K562 (cell line): Measurements from ENCODE around the gene HSPA1B. TPM values are rescaled to one million over a fixed set of nuclear protein-coding genes. Genes with fewer than 3 reads are reported as not detected.
A peak's percentile ranks its signal among the peaks of the same experiment; 100 is the strongest.

ENCODE experiments used
- ARHGAP35 ChIP-seq: fragments of 450-650 bp; IDR thresholded peaks from 2 replicates; pipeline ENCODE4 v1.6.1; 2018; ENCODE audit not compliant: partially characterized antibody
- ARNT ChIP-seq, 2 experiments: fragments of 450-650 bp; IDR thresholded peaks; 2 replicates each; pipeline ENCODE4 v1.6.1; 2016; ENCODE audit warnings: mild to moderate bottlenecking in 1 of 2
- BACH1 ChIP-seq: fragments of 200-800 bp; sonication (Bioruptor generic); IDR thresholded peaks from 2 replicates; pipeline ENCODE4 v1.6.1; 2016; ENCODE audit warnings: missing genetic modification characterization, missing compliant biosample characterization
- BCOR ChIP-seq: fragments of 450-650 bp; IDR thresholded peaks from 2 replicates; pipeline ENCODE4 v1.6.1; 2016
- CC2D1A ChIP-seq: fragments of 450-650 bp; IDR thresholded peaks from 2 replicates; pipeline ENCODE4 v1.6.1; 2017; ENCODE audit warnings: mild to moderate bottlenecking
- CEBPB ChIP-seq: fragments of 450-650 bp; IDR thresholded peaks from 2 replicates; pipeline ENCODE4 v1.6.1; 2016; ENCODE audit warnings: missing genetic modification characterization, missing compliant biosample characterization
- CREM ChIP-seq: IDR thresholded peaks from 2 replicates; pipeline ENCODE4 v1.6.1; 2014; ENCODE audit warnings: antibody characterized with exemption, low read depth
- CTBP1 ChIP-seq: fragments of 450-650 bp; IDR thresholded peaks from 2 replicates; pipeline ENCODE4 v1.6.1; 2016; ENCODE audit warnings: borderline replicate concordance
- FUS ChIP-seq: fragments of 200-400 bp; formaldehyde crosslinking; optimal IDR thresholded peaks from 2 replicates; pipeline ENCODE3; 2017; ENCODE audit warnings: low read depth, low read length
- HNRNPH1 ChIP-seq: fragments of 200-400 bp; formaldehyde crosslinking; optimal IDR thresholded peaks from 2 replicates; pipeline ENCODE3; 2017; ENCODE audit warnings: low read depth, mild to moderate bottlenecking, low read length, moderate library complexity
- KAT2B ChIP-seq: IDR thresholded peaks from one replicate; pipeline ENCODE4 v1.6.1; 2012; ENCODE audit warnings: low read depth, mild to moderate bottlenecking, control low read depth, inconsistent platforms, low read length, moderate library complexity
- KAT7 ChIP-seq: sonication (generic); formaldehyde crosslinking; IDR thresholded peaks from 2 replicates; pipeline ENCODE4 v1.8.0; 2022; ENCODE audit warnings: missing genetic modification reagents, mild to moderate bottlenecking, borderline replicate concordance
- MBD1 ChIP-seq: fragments of 250-450 bp; sonication (Bioruptor Pico); IDR thresholded peaks from 2 replicates; pipeline ENCODE4 v1.8.0; 2022; ENCODE audit warnings: inconsistent platforms
- MIER1 ChIP-seq: fragments of 450-650 bp; IDR thresholded peaks from 2 replicates; pipeline ENCODE4 v1.6.1; 2016; ENCODE audit warnings: antibody characterized with exemption, mild to moderate bottlenecking, low read depth
- NFIC ChIP-seq: fragments of 450-650 bp; IDR thresholded peaks from 2 replicates; pipeline ENCODE4 v1.6.1; 2017; ENCODE audit warnings: mild to moderate bottlenecking, inconsistent platforms
- OTX1 ChIP-seq: fragments of 450-650 bp; formaldehyde crosslinking; IDR thresholded peaks from 2 replicates; pipeline ENCODE4 v1.4.0; 2022; ENCODE audit warnings: mild to moderate bottlenecking
- SIN3A ChIP-seq, 2 experiments: fragments of 150-350 bp in 1 of 2; IDR thresholded peaks; 2 replicates each; pipeline ENCODE4 v1.6.1; 2011 to 2016; ENCODE audit warnings: borderline replicate concordance in 2 of 2, low read depth in 2 of 2, low read length in 2 of 2, mild to moderate bottlenecking in 2 of 2, moderate library complexity in 2 of 2; ENCODE audit not compliant: control insufficient read depth in 1 of 2
- TAF1 ChIP-seq: IDR thresholded peaks from 2 replicates; pipeline ENCODE4 v1.6.1; 2011; ENCODE audit warnings: mild to moderate bottlenecking, low read length, moderate library complexity; ENCODE audit not compliant: insufficient read depth, control insufficient read depth, severe bottlenecking; ENCODE audit errors: extremely low read depth
- TAL1 ChIP-seq: fragments of 450-650 bp; IDR thresholded peaks from 2 replicates; pipeline ENCODE4 v1.6.1; 2016; ENCODE audit warnings: mild to moderate bottlenecking
- ZBTB7A ChIP-seq: IDR thresholded peaks from 2 replicates; pipeline ENCODE4 v1.6.1; 2011; ENCODE audit warnings: low read depth, mild to moderate bottlenecking, low read length, moderate library complexity, borderline replicate concordance; ENCODE audit not compliant: control insufficient read depth
- ZNF140 ChIP-seq: fragments of 250-450 bp; sonication (Bioruptor Pico); IDR thresholded peaks from 2 replicates; pipeline ENCODE4 v1.8.0; 2021; ENCODE audit warnings: moderate library complexity, mild to moderate bottlenecking, inconsistent platforms
- ZNF184 ChIP-seq: sonication (generic); formaldehyde crosslinking; IDR thresholded peaks from 2 replicates; pipeline ENCODE4 v1.5.0; 2020; ENCODE audit warnings: missing genetic modification reagents
- ZNF263 ChIP-seq: sonication (generic); formaldehyde crosslinking; IDR thresholded peaks from 2 replicates; pipeline ENCODE4 v1.8.0; 2022; ENCODE audit warnings: mild to moderate bottlenecking, missing genetic modification reagents, borderline replicate concordance
- ZNF274 ChIP-seq: IDR thresholded peaks from 2 replicates; pipeline ENCODE4 v1.6.1; 2011; ENCODE audit warnings: low read depth, mild to moderate bottlenecking, low read length, moderate library complexity, borderline replicate concordance
- ZNF398 ChIP-seq: fragments of 250-450 bp; sonication (Bioruptor Pico); IDR thresholded peaks from 2 replicates; pipeline ENCODE4 v1.8.0; 2021; ENCODE audit warnings: moderate library complexity, mild to moderate bottlenecking, inconsistent platforms
- ZNF589 ChIP-seq: fragments of 200-800 bp; sonication (Bioruptor generic); IDR thresholded peaks from 2 replicates; pipeline ENCODE4 v1.6.1; 2016; ENCODE audit warnings: low read depth, missing genetic modification characterization, missing compliant biosample characterization
- ZNF79 ChIP-seq: fragments of 250-450 bp; sonication (Bioruptor Pico); IDR thresholded peaks from 2 replicates; pipeline ENCODE4 v1.4.0; 2020; ENCODE audit warnings: low read depth, mild to moderate bottlenecking, moderate library complexity
- polyA plus RNA-seq, 8 experiments: library from polyadenylated mRNA; depleted of rRNA in 4 of 8; stranded (reverse) in 5 of 8; unstranded in 3 of 8; fragments of >200 nt; fragmentation: Nextera tagmentation in 2 of 8; fragmentation: Illumina TruSeq in 1 of 8; extraction: Ambion mirVana in 2 of 8; extraction: Trizol in 1 of 8; gene quantifications; 2 replicates each; pipeline versions ENCODE4 v1.2.1 to v1.2.3, GENCODE V29; 2011 to 2014; ENCODE audit warnings: inconsistent platforms in 1 of 8, missing spikeins in 1 of 8
- total RNA-seq, 7 experiments: library from RNA; depleted of rRNA in 6 of 7; stranded (reverse); fragments of >200 nt in 6 of 7; fragmentation: Illumina TruSeq in 2 of 7; extraction: Trizol in 2 of 7; gene quantifications; 2 replicates each; pipeline versions ENCODE4 v1.2.1 to v1.2.3, GENCODE V29; 2011 to 2021; ENCODE audit warnings: low replicate concordance in 1 of 7

The HSPA1B gene
- total and polyA plus RNA-seq, 9 of the 15 experiments (the other 6 are each of a cell fraction or from before 2014, with no cell fraction given) = 0.27 to 227 (median 51.2) TPM

- TF ChIP-seq ZBTB7A (no peak; the same call in 1 of the 2 replicates), BCOR (peak; percentile 84), NFIC (no peak), HNRNPH1 (no peak), ZNF140 (CRISPR knock-in tag) (peak; percentile 82), MBD1 (no peak), SIN3A (IDR thresholded peaks at IDR 0.05; ENCODE audit: borderline replicate concordance in 2 of 2, control insufficient read depth in 1 of 2, low read depth in 2 of 2, low read length in 2 of 2) (no peak; a peak in 1 of 4 replicates), TAF1 (no peak), CC2D1A (0 out of 2 replicates have a peak, but pooled peaks have one; percentile 13), FUS (no peak), KAT7 (CRISPR knock-in tag) (no peak), CREM (no peak), ARHGAP35 (no peak), ZNF263 (CRISPR knock-in tag) (no peak), OTX1 (CRISPR knock-in tag) (no peak), ZNF274 (no peak), ZNF589 (CRISPR knock-in tag) (peak; percentile 60; the same call in 1 of the 2 replicates), CEBPB (tag) (peak; percentile 99), ZNF184 (CRISPR knock-in tag) (no peak), KAT2B (no peak), ARNT (IDR thresholded peaks at IDR 0.05) (0 out of 4 replicates have a peak, but pooled peaks of 1 of the 2 experiments have one; percentile 62), MIER1 (no peak), CTBP1 (peak; percentile 37), BACH1 (tag) (no peak), TAL1 (0 out of 2 replicates have a peak, but pooled peaks have one; percentile 2), ZNF398 (no peak), ZNF79 (no peak)
Observed at GRCh38 chr6:31831350-31832215, 4.0 kb downstream of the HSPA1B start (continued).
